Suprapubic skin (tissue), 4 donors: ENCODE data around the gene MARS1. TPM values are rescaled to one million over a fixed set of nuclear protein-coding genes. Genes with fewer than 3 reads are reported as not detected.

Experiments used
- DNase-seq, 2 donors: peaks; one replicate each; pipeline ENCODE4 v3.0.0-alpha.2; 2019; ENCODE audit warnings: low spot score in 2 of 2
- H3K27ac ChIP-seq: fragments of 200-600 bp; sonication (generic); one replicate; pipeline ENCODE4 v1.5.1; 2019
- H3K27me3 ChIP-seq: fragments of 200-600 bp; sonication (generic); one replicate; pipeline ENCODE4 v1.5.1; 2019
- H3K36me3 ChIP-seq: fragments of 200-600 bp; sonication (generic); one replicate; pipeline ENCODE4 v1.5.1; 2019
- H3K4me1 ChIP-seq: fragments of 200-600 bp; sonication (generic); one replicate; pipeline ENCODE4 v1.5.1; 2019
- H3K4me3 ChIP-seq: fragments of 200-600 bp; sonication (generic); one replicate; pipeline ENCODE4 v1.5.1; 2019; ENCODE audit warnings: mild to moderate bottlenecking
- H3K9me3 ChIP-seq: fragments of 200-600 bp; sonication (generic); one replicate; pipeline ENCODE4 v1.5.1; 2019
- CTCF ChIP-seq, 2 donors: fragments of 200-600 bp in 1 of 2; fragments of 450-650 bp in 1 of 2; sonication (generic) in 1 of 2; IDR thresholded peaks; one replicate each; pipeline ENCODE4 v1.5.1; 2016 to 2019; ENCODE audit warnings: antibody characterized with exemption in 2 of 2, mild to moderate bottlenecking in 1 of 2, moderate library complexity in 1 of 2
- EP300 ChIP-seq: sonication (generic); formaldehyde crosslinking; IDR thresholded peaks from one replicate; pipeline ENCODE4 v1.6.1; 2017; ENCODE audit warnings: antibody characterized with exemption
- POLR2A ChIP-seq, 2 donors: fragments of 450-650 bp; IDR thresholded peaks; one replicate each; pipeline ENCODE4 v1.6.1; 2017; ENCODE audit warnings: antibody characterized with exemption in 2 of 2, mild to moderate bottlenecking in 2 of 2, moderate library complexity in 2 of 2
- POLR2AphosphoS5 ChIP-seq, 3 donors: sonication (generic); formaldehyde crosslinking; IDR thresholded peaks; one replicate each; pipeline ENCODE4 v1.6.1; 2017; ENCODE audit warnings: antibody characterized with exemption in 3 of 3
- WGBS: methylation state at CpG from one replicate; pipeline ENCODE4 v1.1.5; 2018; 5-methylcytosine and 5-hydroxymethylcytosine counted together
- total RNA-seq, 4 donors: library from RNA; depleted of rRNA; stranded (reverse); fragments of >200 nt; gene quantifications; one replicate each; pipeline ENCODE4 v1.1.0, GENCODE V29; 2016

MARS1 gene
- total RNA-seq, 4 donors from 2014 or later, result 55.7 to 203 (median 79.7) TPM

GRCh38 chr12:57470970-57471656 lies 16.8 kb upstream of the MARS1 start:
- TF ChIP-seq CTCF (IDR thresholded peaks at IDR 0.05) (no peak), POLR2A (IDR thresholded peaks at IDR 0.05) (no peak)
- Histone ChIP-seq H3K4me3 (no peak overlapping the region), H3K36me3 (peaks cover 5% of the 10 kb centered on the region), H3K9me3 (no peaks in the 10 kb centered on the region), H3K4me1 (peaks cover 14% of the 10 kb centered on the region), H3K27me3 (peaks cover 33% of the 10 kb centered on the region), H3K27ac (no peak overlapping the region)
- DNase-seq, result no peak
- WGBS, result 100% methylated on average over 3 of the region's 4 CpGs

DNA sequence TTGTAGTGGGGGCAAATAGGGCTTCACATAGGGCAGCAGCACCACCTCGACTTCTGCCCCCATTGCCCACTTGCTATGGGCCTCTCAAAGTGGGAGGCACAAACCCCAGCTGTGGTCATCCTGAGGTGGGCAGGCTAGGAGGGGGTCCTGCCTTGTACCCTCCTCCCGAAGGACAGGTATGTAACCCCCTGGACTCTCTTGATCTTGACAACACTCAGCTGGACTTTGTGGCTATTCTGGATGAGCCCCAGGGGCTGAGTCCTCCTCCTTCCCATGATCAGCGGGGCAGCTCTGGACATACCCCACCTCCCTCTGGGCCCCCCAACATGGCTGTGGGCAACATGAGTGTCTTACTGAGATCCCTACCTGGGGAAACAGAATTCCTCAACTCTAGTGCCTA lies 16.2 kb upstream of the MARS1 start:
- H3K36me3 ChIP-seq, result peaks cover 5% of the 10 kb centered on the region
- peaks cover 17% of the 10 kb centered on the region for H3K4me1 ChIP-seq
- no peaks in the 10 kb centered on the region for H3K9me3 ChIP-seq
- H3K27ac ChIP-seq, result no peak overlapping the region
- no peak overlapping the region for H3K4me3 ChIP-seq
- no peak for DNase-seq
- 84% methylated on average over 3 of the region's 3 CpGs for WGBS
- TF ChIP-seq EP300, result no peak
- no peak for TF ChIP-seq CTCF (IDR thresholded peaks at IDR 0.05)
- no peak for TF ChIP-seq POLR2AphosphoS5 (IDR thresholded peaks at IDR 0.05)
- no peak for TF ChIP-seq POLR2A (IDR thresholded peaks at IDR 0.05)
- peaks cover 39% of the 10 kb centered on the region for H3K27me3 ChIP-seq

GRCh38 chr12:57472391-57472790 lies 15.5 kb upstream of the MARS1 start:
- no peak for DNase-seq
- no peak for TF ChIP-seq POLR2A (IDR thresholded peaks at IDR 0.05)
- TF ChIP-seq CTCF (IDR thresholded peaks at IDR 0.05), result no peak
- TF ChIP-seq POLR2AphosphoS5 (IDR thresholded peaks at IDR 0.05), result no peak
- no peak for TF ChIP-seq EP300
- H3K27me3 ChIP-seq, result peaks cover 42% of the 10 kb centered on the region
- no peaks in the 10 kb centered on the region for H3K9me3 ChIP-seq
- peaks cover 5% of the 10 kb centered on the region for H3K36me3 ChIP-seq
- 85% methylated on average over 3 of the region's 3 CpGs for WGBS
- no peak overlapping the region for H3K4me3 ChIP-seq
- peaks cover 17% of the 10 kb centered on the region for H3K4me1 ChIP-seq
- H3K27ac ChIP-seq, result no peak overlapping the region

- Histone ChIP-seq H3K27ac (no peak overlapping the region), H3K4me1 (peaks cover 17% of the 10 kb centered on the region), H3K9me3 (no peaks in the 10 kb centered on the region), H3K36me3 (peaks cover 5% of the 10 kb centered on the region), H3K4me3 (no peak overlapping the region), H3K27me3 (peaks cover 43% of the 10 kb centered on the region)
- no peak for DNase-seq
- TF ChIP-seq POLR2AphosphoS5 (IDR thresholded peaks at IDR 0.05) (no peak), CTCF (IDR thresholded peaks at IDR 0.05) (no peak), POLR2A (IDR thresholded peaks at IDR 0.05) (no peak), EP300 (no peak)
- WGBS, result 51% methylated on average over 3 of the region's 3 CpGs
These were observed 14.5 kb upstream of the MARS1 start for GRCh38 chr12:57473392-57473791.

DNA sequence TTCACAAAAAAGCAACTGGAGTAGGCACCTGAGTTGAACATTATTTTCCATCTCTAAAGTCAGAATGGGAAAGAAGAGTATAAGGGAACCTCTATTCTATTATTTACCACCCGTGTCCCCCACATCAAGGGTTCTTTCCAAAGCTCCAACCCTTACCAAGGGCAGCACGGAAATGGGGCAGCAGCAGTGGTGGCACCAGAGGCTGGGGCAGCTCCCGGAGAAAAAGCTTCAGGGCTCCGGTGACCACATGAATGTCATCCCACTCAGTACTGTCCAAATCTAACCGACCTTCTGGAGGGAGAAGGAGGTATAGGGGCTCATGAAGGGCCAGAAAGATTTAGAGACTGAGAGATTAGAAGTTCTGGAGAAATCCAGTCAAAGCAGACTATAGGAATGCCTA lies 14.0 kb upstream of the MARS1 start:
- Histone ChIP-seq H3K4me3 (no peak overlapping the region), H3K27ac (no peak overlapping the region), H3K9me3 (no peaks in the 10 kb centered on the region), H3K4me1 (peaks cover 17% of the 10 kb centered on the region), H3K36me3 (peaks cover 5% of the 10 kb centered on the region), H3K27me3 (peaks cover 43% of the 10 kb centered on the region)
- no peak for DNase-seq
- 81% methylated on average over 5 of the region's 5 CpGs for WGBS
- TF ChIP-seq POLR2AphosphoS5 (IDR thresholded peaks at IDR 0.05), result no peak
- TF ChIP-seq CTCF (IDR thresholded peaks at IDR 0.05), result no peak
- no peak for TF ChIP-seq EP300
- TF ChIP-seq POLR2A (IDR thresholded peaks at IDR 0.05), result no peak
